ENCODE results near the gene LYG2.
A peak's percentile ranks its signal among the peaks of the same experiment; 100 is the strongest.
"Not testable (repeated sequence)": the region's sequence is repeated elsewhere in the genome, so short reads cannot be mapped to it uniquely, and the experiment has no call there.

The LYG2 gene, protein sequence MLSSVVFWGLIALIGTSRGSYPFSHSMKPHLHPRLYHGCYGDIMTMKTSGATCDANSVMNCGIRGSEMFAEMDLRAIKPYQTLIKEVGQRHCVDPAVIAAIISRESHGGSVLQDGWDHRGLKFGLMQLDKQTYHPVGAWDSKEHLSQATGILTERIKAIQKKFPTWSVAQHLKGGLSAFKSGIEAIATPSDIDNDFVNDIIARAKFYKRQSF

DNA sequence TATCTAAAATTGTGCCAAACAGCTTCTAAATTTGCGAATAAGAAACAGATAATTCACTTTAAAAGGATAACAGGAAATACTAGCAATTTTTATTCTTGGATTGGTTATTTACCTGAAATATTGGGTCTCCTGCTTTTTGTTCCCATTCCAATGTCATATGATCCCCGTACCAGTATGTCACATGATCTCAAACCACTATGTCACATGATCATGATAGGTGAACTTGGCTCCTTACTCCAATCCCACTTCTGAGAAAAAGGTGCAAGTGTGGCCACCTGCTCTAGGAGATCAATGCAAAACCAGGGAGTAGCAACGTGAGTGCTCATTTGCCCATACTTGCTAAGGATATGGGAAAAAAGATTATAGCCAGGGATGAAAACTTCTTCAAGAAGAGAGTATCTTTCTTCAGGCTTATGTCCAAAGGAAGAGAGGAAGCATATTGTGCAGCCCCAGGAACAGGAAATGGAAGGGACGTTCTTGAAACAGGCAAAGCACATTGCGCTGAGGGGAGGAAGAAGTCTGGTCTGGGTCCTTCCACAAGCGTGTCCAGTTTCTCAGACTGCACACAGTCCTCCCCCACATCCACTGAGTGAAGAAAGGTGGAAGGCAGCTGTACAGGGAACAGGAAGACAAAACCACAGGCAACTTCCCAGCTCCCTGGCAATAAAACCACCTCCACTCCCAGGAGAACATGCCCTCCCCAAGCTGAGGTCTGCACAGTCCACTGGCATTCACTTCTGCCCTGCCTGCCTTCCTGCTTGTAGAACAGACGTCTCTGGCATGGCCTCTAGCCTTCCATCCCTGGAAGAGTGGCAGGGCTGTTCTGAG, at the start of gene LYG2:
TSS of gene LYG2 (minus strand) at position 176 of the 828 bp plus-strand sequence. CDS start 1,406 bp downstream, outside the sequence.
- no peak for DNase-seq
- ATAC-seq: no peak
- Mint-ChIP-seq H3K4me1 (no peaks in the 10 kb centered on the region), H3K4me3 (no peak within 1 kb of the TSS), H3K27ac (peak within 1 kb of the TSS in 1 of 2 donors; percentile 60), H3K9me3 (no peaks in the 10 kb centered on the region), H3K27me3 (no peaks in the 10 kb centered on the region)

DNA sequence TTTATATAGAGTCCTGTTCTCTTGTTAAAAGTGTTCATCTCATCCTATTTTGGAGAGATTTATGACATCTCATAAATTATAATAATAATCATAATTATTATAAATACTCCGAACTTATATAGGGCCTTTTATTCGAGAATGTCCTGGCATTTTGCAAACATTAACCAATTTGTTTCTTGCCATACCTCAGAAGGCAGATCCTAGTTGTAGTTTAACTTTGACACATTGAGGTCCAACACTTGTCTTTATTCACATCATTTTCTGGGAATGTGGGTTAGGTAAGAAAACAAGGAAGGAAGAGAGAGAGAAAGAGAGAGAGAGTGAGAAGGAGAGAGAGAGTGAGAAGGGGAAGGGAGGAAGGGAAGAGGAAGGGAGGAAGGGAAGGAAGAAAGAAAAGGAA, 45.6 kb upstream of the LYG2 start, which contains the start of gene LYG1:
TSS of gene LYG1 (minus strand) at position 101 of the 400 bp plus-strand sequence. CDS start 5,527 bp downstream, outside the sequence.
- H3K4me3 Mint-ChIP-seq, H3K9me3 Mint-ChIP-seq, DNase-seq, H3K4me1 Mint-ChIP-seq, ATAC-seq, H3K27me3 Mint-ChIP-seq, H3K27ac Mint-ChIP-seq: not testable (repeated sequence)

DNA sequence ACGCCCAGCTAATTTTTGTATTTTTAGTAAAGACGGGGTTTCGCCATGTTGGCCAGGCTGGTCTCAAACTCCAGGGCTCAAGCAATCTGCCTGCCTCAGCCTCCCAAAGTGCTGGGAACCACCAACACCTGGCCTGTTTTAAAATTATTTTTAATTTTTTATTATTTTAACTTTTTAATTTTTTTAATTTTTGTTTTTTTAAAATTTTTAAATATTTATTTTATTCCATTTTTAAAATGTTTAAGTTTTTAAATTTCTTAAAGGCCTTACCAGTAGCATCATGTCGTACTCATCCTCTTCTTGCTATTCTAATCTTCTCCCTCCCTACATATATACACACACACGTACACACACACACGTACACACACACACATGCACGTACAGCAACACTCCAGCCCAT, 44.1 kb upstream of the LYG2 start:
- Mint-ChIP-seq H3K27ac (no peak overlapping the region), H3K4me1 (no peaks in the 10 kb centered on the region), H3K27me3 (no peaks in the 10 kb centered on the region), H3K9me3 (peaks cover 0 to 4% of the 10 kb centered on the region in 2 donors), H3K4me3 (no peak overlapping the region)
- ATAC-seq (no peak), DNase-seq (no peak)

DNA sequence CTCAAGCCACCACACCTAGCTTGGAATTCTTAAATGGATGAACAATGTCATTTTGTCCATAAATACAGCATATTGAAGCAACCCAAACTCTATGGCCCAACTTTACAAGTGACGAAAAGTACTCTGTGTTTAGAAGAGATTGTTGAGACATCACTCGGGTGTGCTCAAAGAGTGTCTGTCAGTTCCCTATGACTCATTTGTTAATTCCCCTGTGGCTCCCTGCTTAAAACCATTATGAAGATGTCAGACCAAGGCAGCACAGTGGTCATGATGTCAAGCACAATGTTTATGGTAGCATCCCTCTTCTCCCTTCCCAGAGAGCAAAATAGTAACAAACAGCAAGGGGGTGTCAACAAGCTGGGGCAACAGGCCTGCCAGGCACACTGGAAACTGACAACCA, 42.5 kb upstream of the LYG2 start:
- H3K27me3 Mint-ChIP-seq: no peaks in the 10 kb centered on the region
- peaks cover 0 to 4% of the 10 kb centered on the region in 2 donors for H3K9me3 Mint-ChIP-seq
- DNase-seq: no peak
- H3K4me1 Mint-ChIP-seq: no peaks in the 10 kb centered on the region
- H3K27ac Mint-ChIP-seq: no peak overlapping the region
- no peak overlapping the region for H3K4me3 Mint-ChIP-seq
- no peak for ATAC-seq

DNA sequence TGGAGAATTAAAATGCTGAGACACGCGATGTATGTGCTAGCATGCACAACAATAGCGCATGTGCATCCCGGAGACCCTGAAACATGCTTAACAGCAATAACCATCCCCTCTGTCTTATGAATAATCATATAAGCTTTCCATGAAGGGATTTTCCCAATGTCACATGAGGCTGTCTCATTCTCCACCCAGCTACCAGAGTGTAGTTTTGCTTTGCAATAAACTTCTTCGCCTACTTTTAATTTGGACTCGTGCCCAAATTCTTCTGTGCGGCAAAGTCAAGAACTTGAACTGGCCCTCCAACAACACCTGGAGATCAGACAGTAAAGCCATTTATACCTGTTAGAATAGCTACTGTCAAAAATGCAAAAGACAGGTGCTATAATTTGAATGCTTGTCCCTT, 30.1 kb upstream of the LYG2 start:
- Mint-ChIP-seq H3K27me3 (no peaks in the 10 kb centered on the region), H3K4me1 (no peaks in the 10 kb centered on the region), H3K4me3 (no peak overlapping the region), H3K27ac (no peak overlapping the region), H3K9me3 (peaks cover 0 to 1% of the 10 kb centered on the region in 2 donors)
- ATAC-seq: no peak
- DNase-seq: no peak

DNA sequence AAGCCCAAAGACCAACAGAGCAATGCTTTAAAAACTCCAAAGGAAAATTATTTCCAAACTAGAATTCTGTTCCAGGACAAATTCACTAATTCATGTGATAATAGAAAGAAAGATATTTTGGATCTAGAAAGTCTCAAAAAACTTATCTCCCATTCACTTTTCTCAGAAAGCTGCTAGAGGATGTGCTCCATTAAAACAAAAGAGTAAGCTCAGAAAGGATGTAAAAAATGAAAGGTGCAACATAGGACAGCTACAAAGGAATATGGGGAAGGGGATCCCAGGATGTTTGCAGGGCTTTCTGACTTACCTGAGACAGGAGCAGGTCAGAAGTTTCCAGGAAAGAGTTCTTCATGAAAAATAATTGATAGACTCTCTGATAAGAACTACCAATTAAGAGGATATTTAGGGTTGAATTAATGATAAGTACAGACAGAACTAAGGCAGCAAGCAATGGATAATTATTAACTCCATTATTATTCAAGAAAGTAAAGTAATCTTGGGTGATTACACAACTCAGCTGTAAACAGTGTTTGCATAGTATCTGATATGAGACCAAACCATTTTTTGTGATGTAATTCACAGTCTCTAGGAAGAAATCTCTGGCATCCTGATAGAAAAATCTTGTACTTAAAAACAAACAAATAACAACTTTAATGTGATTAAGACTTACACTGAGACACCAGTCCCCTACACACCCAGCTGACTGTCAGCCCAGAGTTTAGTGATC, 24.7 kb upstream of the LYG2 start:
- peaks cover 3 to 8% of the 10 kb centered on the region in 2 donors for H3K9me3 Mint-ChIP-seq
- no peak for DNase-seq
- no peak for ATAC-seq
- H3K27ac Mint-ChIP-seq: no peak overlapping the region
- H3K4me3 Mint-ChIP-seq: no peak overlapping the region
- H3K4me1 Mint-ChIP-seq: no peaks in the 10 kb centered on the region
- no peaks in the 10 kb centered on the region for H3K27me3 Mint-ChIP-seq

DNA sequence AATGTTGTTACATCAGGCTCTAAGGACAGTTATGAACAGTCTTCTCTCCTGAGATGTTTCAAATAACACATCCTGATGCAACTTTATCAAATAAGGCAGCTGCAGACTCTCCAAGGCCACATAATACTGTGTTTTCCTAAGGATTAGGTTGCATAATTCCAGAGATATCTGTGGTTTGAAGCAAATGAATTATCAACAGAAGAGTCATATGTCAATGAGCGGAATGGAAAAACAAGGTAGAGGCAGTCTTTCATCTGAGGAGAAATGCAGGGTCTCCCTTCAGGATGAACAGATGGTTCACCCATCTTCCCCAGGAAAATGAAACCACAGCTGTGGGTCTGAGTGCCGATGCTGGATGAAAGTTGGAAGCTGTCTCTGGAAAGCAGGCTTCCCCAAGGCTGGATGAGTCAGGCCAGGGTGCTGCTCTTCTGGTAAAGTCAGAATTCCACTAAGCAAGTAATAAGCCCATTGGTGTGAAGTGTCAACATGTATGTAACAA, 23.4 kb upstream of the LYG2 start:
- Mint-ChIP-seq H3K27me3 (no peaks in the 10 kb centered on the region), H3K9me3 (peaks cover 3 to 8% of the 10 kb centered on the region in 2 donors), H3K4me3 (no peak overlapping the region), H3K4me1 (no peaks in the 10 kb centered on the region), H3K27ac (no peak overlapping the region)
- ATAC-seq (no peak), DNase-seq (no peak)

DNA sequence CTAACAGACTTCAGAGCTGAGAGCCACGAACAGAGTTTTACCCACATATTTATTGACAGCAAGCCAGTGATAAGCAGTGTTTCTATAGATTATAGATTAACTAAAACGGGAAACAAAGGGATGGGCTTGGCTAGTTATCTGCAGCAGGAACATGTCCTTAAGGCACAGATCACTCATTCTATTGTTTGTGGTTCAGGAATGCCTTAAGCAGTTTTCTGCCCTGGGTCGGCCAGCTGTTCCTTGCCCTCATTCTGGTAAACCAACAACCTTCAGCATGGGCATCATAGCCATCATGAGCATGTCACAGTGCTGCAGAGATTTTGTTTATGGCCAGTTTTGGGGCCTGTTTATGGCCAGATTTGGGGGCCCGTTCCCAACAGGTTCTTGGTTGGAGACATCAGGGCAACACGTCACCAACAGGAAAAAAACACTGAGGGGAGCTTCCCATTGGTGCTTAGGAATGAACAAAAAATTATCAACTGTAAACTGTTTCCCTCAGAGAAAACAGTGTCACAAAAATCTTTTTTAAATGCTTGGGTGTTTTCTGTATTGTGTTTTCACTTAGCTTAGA, 22.8 kb upstream of the LYG2 start:
- not testable (repeated sequence) for H3K9me3 Mint-ChIP-seq, H3K27ac Mint-ChIP-seq, ATAC-seq, H3K27me3 Mint-ChIP-seq, H3K4me1 Mint-ChIP-seq, DNase-seq, H3K4me3 Mint-ChIP-seq

DNA sequence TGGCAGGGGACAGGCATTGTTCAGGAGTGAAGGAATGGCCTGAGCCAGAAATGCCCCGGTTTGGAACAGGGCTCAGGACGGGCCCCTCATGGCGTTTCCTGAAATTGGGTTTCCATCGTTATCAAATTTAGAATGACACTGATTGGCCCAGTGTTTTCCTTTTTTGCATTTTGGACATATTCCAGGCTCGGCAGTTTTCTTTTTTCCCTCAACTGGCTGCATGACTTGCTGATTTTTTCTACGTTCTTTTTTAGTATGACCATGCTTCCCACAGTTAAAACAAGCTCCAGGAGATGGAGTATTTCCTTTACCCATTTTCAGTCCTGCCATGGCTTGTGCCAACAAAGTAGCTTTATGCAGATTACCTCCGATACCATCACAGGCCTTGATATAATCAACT, 20.4 kb upstream of the LYG2 start:
- H3K27ac Mint-ChIP-seq: no peak overlapping the region
- no peaks in the 10 kb centered on the region for H3K4me1 Mint-ChIP-seq
- H3K27me3 Mint-ChIP-seq: no peaks in the 10 kb centered on the region
- ATAC-seq (no peak), DNase-seq (no peak)
- no peak overlapping the region for H3K4me3 Mint-ChIP-seq
- H3K9me3 Mint-ChIP-seq: peaks cover 13 to 17% of the 10 kb centered on the region in 2 donors

DNA sequence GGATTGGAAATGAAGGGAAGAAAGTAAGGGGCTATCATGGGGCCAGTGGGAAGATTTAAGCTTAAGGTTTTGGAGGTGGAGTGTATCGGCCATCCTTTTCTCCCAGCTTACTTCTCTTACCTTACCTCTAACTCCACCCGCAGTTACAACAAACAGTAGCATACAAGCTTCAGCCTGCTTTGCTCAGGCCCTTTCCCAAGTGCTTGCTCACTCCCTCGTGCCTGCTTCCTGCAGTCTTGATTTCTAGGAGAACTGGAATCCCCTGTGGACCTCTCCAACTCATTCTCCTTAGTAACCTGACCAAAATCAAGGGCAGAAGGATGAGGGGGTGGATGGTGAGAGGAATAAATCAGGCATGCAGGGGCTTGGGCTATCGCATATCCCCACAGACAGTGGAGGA, 5.8 kb upstream of the LYG2 start:
- Mint-ChIP-seq H3K4me1 (no peaks in the 10 kb centered on the region), H3K4me3 (no peak overlapping the region), H3K27ac (peak overlapping the region in 1 of 2 donors; percentile 53), H3K9me3 (no peaks in the 10 kb centered on the region), H3K27me3 (no peaks in the 10 kb centered on the region)
- DNase-seq (no peak), ATAC-seq (no peak)

DNA sequence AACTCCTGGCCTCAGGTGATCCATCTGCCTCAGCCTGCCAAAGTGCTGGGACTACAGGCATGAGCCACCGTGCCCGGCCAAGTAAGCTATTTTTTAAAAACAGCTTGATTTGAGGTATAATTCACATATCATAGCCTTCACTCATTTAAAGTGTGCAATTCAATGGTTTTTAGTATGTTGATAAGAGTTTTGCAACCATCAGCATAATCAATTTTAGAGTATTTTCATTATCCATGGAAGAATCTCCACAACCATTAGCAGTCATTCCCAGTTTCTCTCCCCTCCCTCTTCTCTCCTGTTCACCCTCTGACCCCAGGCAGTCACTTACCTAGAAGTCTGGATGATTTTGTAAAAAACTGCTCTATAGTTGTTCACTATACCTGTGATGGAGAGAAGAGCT, 4.7 kb upstream of the LYG2 start:
- Mint-ChIP-seq H3K4me1 (no peaks in the 10 kb centered on the region), H3K27ac (no peak overlapping the region), H3K4me3 (no peak overlapping the region), H3K27me3 (no peaks in the 10 kb centered on the region), H3K9me3 (no peaks in the 10 kb centered on the region)
- DNase-seq (no peak), ATAC-seq (no peak)

DNA sequence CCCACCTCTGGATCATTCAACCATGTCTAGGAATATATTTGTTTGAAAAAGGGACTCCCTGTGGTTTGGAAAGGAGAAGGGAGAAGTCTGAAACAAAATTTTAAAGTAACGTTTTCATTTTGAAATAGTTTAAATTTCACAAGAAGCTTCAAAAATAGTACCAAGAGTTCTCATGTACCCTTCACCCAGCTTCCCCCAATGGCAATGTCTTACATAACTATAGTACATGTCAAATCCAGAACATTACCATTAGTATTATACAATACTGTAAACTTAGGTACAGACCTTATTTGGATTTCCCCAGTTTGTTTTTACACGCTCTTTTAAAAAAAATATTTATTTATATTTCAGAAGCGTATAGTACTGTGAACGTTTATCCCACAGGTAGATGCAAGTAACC, 4.0 kb upstream of the LYG2 start:
- Mint-ChIP-seq H3K27me3 (no peaks in the 10 kb centered on the region), H3K4me3 (no peak overlapping the region), H3K27ac (no peak overlapping the region), H3K4me1 (no peaks in the 10 kb centered on the region), H3K9me3 (no peaks in the 10 kb centered on the region)
- DNase-seq (no peak), ATAC-seq (no peak)

DNA sequence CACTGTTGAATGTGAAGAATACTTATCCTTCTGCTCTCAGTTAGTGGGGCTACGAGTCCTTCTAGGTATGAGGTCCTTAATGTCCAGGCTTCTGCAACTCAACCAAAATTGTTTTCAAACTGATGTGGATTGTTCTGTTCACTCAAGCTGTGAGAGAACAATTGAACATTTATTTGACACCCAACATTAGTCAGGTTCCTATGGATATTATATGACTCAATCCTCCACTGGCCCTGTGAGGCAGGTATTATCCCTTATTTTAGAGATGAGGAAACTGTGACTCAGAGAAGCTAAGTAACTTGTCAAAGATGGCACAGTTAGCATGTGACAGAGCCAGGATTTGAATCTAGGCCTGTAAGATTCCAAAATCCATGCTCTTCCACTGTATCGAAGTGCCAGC, 1.2 kb upstream of the LYG2 start:
- Mint-ChIP-seq H3K27ac (no peak overlapping the region), H3K4me1 (no peaks in the 10 kb centered on the region), H3K27me3 (no peaks in the 10 kb centered on the region), H3K9me3 (no peaks in the 10 kb centered on the region), H3K4me3 (no peak overlapping the region)
- ATAC-seq: no peak
- no peak for DNase-seq

DNA sequence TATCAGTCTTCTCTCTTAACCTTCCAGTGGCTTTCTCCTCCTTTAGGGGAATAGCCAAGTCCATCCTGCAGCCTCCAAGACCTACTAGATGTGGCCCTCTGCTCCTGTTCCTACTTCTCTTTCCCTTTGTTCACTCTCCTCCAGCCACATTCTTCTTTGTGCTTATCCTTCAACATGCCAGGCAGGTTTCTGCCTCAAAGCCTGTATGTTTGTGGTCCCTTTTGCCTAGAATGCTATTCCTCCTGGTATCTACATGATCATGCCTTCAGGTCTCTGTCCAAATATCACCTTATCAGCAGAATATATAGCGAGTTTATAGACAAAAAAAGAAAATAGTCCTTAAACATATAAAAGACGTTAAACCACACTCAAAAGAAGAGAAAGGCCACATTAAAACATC, 5.5 kb downstream of the LYG2 start:
- no peak overlapping the region for H3K27ac Mint-ChIP-seq
- no peak overlapping the region for H3K4me3 Mint-ChIP-seq
- DNase-seq (no peak), ATAC-seq (no peak)
- H3K4me1 Mint-ChIP-seq: no peaks in the 10 kb centered on the region
- H3K9me3 Mint-ChIP-seq: peaks cover 0 to 6% of the 10 kb centered on the region in 2 donors
- no peaks in the 10 kb centered on the region for H3K27me3 Mint-ChIP-seq

DNA sequence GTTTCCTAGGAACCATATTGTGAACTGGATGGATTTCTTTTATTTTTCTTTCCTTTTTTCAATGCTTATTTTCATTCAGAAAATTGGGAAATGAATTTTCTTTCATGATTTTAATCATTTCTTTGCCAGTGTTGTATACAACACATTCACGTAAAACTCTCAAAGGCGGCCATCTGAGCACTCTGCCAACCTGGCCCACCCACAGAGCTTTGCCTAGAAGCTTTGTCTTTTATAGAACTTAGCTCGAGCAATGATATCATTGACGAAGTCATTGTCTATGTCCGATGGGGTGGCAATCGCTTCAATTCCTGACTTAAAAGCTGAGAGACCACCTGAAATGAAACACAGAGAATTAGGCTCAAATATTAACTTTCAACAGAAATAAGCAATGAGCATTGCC, 13.3 kb downstream of the LYG2 start:
- DNase-seq (no peak), ATAC-seq (no peak)
- Mint-ChIP-seq H3K27me3 (no peaks in the 10 kb centered on the region), H3K9me3 (no peaks in the 10 kb centered on the region), H3K4me1 (no peaks in the 10 kb centered on the region), H3K4me3 (no peak overlapping the region), H3K27ac (no peak overlapping the region)
